Measurements from ENCODE around the gene ZNF629.

ZNF629 gene

GRCh38 chr16:30753596-30753995 lies 33.4 kb downstream of the ZNF629 start:
- no peak overlapping the region for H3K4me3 ChIP-seq (ENCODE audit: low read length)
- TF ChIP-seq CTCF (IDR thresholded peaks at IDR 0.05; ENCODE audit: insufficient read depth, low read depth, low read length, missing control alignments): no peak
- DNase-seq (ENCODE audit: low read depth): no peak

- H3K4me3 ChIP-seq (ENCODE audit: low read length): no peak overlapping the region
- DNase-seq (ENCODE audit: low read depth): no peak
- TF ChIP-seq CTCF (IDR thresholded peaks at IDR 0.05; ENCODE audit: insufficient read depth, low read depth, low read length, missing control alignments): no peak
Measured at GRCh38 chr16:30750876-30751465, 36.0 kb downstream of the ZNF629 start.

GRCh38 chr16:30750201-30750600 lies 36.8 kb downstream of the ZNF629 start:
- DNase-seq (ENCODE audit: low read depth): no peak
- no peak for TF ChIP-seq CTCF (IDR thresholded peaks at IDR 0.05; ENCODE audit: insufficient read depth, low read depth, low read length, missing control alignments)
- H3K4me3 ChIP-seq (ENCODE audit: low read length): no peak overlapping the region

GRCh38 chr16:30748634-30749445 lies 38.2 kb downstream of the ZNF629 start:
- peak overlapping the region; percentile 71 for H3K4me3 ChIP-seq (ENCODE audit: low read length)
- no peak for TF ChIP-seq CTCF (IDR thresholded peaks at IDR 0.05; ENCODE audit: insufficient read depth, low read depth, low read length, missing control alignments)
- peak; percentile 38 for DNase-seq (ENCODE audit: low read depth)

- H3K4me3 ChIP-seq (ENCODE audit: low read length): peak within 1 kb of the TSS; percentile 71
- TF ChIP-seq CTCF (IDR thresholded peaks at IDR 0.05; ENCODE audit: insufficient read depth, low read depth, low read length, missing control alignments): peak; percentile 1
- peak; percentile 100 for DNase-seq (ENCODE audit: low read depth)
Measured at GRCh38 chr16:30747799-30748633, 39.0 kb downstream of the ZNF629 start, which contains the start of gene PHKG2. Gene PHKG2 (plus strand): TSS chr16:30748425. CDS start chr16:30748821, 396 bp downstream.

- no peak for TF ChIP-seq CTCF (IDR thresholded peaks at IDR 0.05; ENCODE audit: insufficient read depth, low read depth, low read length, missing control alignments)
- peak; percentile 49 for DNase-seq (ENCODE audit: low read depth)
- H3K4me3 ChIP-seq (ENCODE audit: low read length): no peak overlapping the region
Measured at GRCh38 chr16:30747331-30747730, 39.7 kb downstream of the ZNF629 start.

Measured in epithelial cell of esophagus (primary cell).